ENCODE measurements around the gene KCNA4.
"Not testable (repeated sequence)": the region's sequence is repeated elsewhere in the genome, so short reads cannot be mapped to it uniquely, and the experiment has no call there.

The KCNA4 gene

DNA sequence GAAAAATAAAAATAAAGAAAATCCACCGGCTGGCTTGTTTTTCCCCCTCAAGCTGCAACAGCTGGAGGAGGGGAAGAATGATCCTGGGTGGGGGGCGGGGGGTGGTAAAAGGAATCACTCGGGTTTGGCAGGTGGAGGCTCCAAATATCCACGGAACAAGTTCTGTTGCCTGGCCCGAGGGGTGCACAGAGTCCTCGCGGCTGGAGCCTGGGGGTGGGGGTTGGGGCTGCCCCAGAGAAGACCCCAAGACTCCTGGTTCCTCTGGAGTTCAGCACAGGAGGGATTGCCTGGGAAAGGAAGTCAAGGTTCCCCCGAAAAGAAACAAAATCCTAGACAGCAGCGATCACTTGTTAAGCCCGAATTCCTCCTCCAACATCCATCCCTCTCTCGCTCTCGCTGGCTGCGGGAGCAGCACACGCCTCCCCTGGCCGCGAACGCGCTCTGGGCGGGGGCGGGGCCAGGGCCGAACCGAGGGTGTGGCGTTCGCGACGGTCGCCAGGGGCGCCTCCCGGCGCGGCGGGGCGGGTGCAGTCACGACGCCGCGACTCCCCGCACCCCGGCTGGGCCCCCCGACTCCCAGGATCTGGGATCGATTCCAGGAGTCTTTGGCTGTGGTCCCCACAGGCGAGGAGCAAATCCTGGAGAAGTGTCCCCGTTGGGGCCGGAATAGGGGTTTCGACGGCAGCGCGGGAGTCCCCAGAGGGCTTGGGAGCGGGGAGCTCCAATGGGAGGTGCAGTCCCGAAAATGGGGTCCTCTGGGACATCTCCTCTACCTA, at the start of gene KCNA4:
Gene KCNA4, minus strand, starts transcription at position 443 of the 776 bp plus-strand sequence. CDS start 4,352 bp downstream, outside the sequence.
- DNase-seq (ENCODE audit: low read depth): no peak

GRCh38 chr11:30062103-30062502, 45.3 kb upstream of the KCNA4 start:
- no peak for DNase-seq (ENCODE audit: low read depth)

DNA sequence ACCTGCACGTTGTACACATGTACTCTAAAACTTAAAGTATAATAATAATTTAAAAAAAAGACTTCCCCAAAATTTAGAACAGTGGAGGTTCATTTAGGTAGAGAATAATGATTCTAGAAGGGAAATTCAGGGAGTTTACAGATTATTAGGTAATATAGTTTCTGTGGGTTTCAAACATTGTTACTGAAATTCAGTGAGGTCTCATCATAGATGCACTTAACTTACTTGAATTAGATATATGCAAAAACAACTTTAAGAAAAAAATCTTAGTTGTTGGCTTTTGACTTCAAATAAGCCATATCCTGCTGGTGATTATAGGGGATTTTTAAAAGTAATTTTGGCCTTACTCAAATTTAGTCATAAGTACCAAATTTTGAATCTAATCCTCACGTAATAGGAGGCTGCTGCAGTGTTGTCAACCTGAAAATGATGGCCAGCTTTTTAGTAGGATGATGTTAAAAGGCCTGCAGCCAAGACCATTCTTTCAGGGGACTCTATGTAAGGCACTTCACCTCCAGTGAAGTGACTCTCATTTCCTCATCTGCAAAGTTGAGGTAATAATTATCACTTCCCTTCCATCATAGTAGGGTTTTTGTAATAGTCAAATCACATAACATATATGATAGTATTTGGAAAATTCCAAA, 42.5 kb upstream of the KCNA4 start:
- no peak for DNase-seq (ENCODE audit: low read depth)

DNA sequence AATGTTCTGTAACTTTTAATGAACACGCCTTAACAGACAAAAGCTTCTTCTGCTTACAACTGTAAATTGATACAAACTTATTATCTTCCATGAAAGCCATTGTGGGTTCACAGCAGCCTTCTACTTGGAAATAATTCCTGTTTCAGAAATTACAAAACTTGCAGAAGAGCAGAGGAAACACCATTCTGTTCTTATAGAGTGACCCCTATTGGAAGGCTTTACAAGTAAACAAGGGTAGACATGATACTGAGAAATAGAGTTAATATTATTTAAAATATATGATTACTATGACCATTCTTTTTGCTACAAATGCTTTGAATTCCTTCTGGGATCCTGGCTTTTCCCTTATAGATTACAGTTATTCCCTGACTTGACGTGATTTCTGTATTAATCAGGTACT, 32.4 kb upstream of the KCNA4 start:
- no peak for DNase-seq (ENCODE audit: low read depth)

DNA sequence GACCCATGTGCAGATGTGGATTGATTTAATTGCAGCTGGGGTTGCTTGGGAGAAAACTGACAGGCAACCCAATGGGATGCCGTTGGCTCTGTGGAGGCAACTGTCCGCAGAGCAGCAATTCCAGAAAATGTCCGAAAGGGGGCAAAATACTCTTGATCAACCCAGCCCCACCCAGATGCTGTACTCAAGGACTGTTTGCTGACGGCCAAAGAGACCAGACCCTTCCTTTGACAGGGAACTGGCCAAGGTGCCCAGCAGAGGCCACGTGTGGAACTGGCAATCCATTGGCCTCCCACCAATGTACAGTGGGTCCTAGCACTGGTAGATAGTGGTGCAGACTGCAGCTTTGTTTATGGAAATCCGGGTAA, 29.7 kb upstream of the KCNA4 start:
- no peak for DNase-seq (ENCODE audit: low read depth)

GRCh38 chr11:30045921-30046577, 29.2 kb upstream of the KCNA4 start:
- no peak for DNase-seq (ENCODE audit: low read depth)

DNA sequence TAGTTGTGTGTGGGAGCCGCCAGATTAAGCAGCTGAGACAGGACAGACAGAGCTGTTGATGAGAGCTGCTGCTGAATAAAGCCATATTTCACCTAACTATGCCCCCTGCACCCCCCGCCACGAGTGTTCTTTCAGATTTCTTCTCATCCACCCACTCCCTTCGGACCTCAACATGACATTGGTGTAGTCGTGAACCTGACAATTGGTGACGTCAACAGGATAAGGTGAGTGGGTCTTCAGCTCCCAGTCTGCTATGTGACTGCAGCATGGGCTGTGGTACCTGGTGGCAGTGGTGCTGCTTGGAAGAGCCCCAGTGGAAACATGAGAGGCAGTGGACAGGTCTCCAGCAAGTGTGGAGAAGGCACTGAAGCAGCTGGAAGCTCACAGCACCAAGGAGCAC, 28.3 kb upstream of the KCNA4 start:
- no peak for DNase-seq (ENCODE audit: low read depth)

DNA sequence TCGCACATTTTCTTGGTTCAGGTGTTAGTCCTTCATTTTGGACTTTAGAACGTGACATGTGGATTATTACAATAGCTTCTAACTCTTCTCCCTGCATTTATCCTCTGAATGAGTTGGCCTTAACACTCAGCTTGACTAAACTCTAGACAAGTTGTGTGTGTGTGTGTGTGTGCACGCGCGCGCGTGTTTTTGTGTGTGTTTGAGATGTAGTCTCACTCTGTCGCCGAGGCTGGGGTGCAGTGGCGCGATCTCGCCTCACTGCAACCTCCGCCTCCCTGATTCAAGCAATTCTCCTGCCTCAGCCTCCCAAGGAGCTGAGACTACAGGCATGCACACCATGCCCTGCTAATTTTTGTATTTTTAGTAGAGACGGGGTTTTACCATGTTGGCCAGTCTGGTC, 24.3 kb upstream of the KCNA4 start:
- DNase-seq (ENCODE audit: low read depth): no peak

- not testable (repeated sequence) for DNase-seq (ENCODE audit: low read depth)
Measured at GRCh38 chr11:30034746-30035145, 17.9 kb upstream of the KCNA4 start.

DNA sequence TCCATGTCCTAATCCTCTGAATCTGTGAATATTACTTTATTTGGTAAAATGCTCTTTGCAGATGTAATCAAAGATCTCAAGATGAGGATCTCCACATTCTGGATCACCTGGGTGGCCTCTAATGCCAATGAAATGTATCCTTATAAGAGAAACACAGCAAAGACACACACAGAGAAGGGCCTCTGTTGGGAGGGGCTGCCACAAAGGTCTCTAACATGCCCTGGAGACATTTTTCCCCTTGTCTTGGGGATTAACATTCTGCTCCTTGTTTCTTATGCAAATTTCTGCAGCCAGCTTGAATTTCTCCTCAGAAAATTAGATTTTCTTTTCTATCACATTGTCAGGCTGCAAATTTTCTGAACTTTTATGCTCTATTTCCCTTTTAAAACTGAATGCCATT, 17.3 kb upstream of the KCNA4 start:
- DNase-seq (ENCODE audit: low read depth): not testable (repeated sequence)

DNA sequence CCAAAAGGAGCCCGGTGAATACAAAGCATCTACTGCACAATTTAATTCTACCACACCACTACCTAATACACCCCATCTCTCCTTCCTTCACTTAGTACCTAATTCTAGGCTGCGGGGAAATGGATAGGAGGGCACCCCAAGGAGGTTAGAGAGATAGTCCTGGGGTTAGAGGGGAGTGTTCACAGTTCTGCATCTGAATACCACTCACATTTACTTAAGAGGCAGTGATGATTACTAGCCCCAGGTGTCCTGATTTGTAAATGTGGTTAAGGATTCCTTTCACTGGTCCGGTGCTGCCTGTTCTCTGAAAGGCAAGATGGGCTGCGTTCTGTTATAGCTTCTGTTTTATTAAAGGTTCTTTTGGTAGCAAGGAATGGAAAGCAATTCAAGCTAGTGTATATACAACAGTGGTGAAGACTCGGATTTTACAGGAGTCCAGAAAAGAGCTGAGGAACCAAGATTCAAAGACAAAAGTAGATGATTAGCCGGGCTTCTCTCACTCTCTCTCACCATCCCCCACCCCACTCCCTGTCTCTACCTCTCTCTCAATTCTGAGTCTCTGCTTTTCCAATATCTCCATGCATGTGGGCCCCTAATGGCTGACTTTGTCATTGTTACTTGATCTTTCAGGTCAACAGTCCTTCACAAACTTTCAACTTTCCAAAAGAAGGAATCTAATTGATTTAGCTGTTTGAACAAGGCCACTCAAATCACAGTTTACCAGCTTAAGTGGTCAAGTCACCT, 8.7 kb upstream of the KCNA4 start:
- no peak for DNase-seq (ENCODE audit: low read depth)

- DNase-seq (ENCODE audit: low read depth): no peak
Measured at GRCh38 chr11:30023074-30023473, 6.2 kb upstream of the KCNA4 start.

DNA sequence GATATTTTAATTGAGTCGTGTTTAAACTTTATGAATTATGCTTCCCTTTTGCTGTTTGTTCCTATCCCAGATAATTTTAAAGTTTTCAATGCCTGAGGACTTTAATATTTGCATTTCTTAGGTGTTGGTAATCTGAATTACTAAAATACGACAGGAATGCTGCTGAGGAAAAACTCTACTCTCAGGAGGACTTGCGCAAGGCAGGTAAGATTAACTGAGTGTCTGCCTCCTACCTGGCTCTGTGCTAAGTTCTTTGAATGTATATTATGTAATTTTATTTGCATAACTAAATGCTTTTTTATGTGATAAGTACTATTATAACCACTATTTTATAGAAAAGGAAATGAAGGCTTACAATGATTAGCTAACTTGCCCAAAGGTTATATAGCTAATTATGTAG, 2.7 kb upstream of the KCNA4 start:
- no peak for DNase-seq (ENCODE audit: low read depth)

DNA sequence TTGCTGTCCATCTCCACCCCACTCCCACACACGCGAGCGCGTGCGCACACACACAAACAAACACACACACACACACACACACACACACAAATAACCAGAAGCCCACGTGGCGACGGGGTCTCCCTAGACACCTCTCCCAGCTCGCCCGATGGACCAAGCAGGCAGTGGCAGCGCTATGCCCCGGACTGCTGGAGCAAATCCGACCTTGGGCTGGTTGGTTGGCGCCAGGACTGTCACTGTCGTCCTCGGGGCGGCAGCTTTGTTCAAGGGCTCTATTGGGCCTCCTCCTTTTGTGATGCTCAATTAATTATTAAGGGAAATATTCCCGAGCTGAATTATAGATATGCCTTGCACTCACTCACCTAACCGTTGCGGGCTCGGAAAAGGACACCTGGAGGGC, 1.7 kb upstream of the KCNA4 start:
- DNase-seq (ENCODE audit: low read depth): no peak

GRCh38 chr11:30017445-30017895, 640 bp upstream of the KCNA4 start:
- no peak for DNase-seq (ENCODE audit: low read depth)

- no peak for DNase-seq (ENCODE audit: low read depth)
Measured at GRCh38 chr11:30015725-30016412, 961 bp downstream of the KCNA4 start.

DNA sequence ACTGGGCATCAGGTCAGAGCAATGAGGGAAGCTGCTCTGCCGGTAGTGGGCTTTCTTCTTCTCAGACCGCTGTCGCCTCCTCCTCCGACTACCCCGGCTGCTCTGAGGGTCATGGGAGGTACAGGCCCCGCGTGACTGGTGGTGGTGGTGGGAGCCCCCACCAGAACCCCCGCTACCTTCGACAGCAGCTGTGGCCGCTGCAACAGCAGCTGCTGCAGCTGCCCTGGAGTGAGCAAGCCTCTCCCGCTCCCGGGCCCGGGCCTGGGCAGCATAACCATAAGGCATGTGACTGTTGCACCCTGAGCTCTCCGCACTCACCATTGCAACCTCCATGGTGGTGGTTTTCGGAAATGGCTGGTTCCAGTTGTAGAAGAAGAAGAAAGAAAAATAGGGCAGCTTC, 4.5 kb downstream of the KCNA4 start:
- DNase-seq (ENCODE audit: low read depth): no peak

GRCh38 chr11:30009060-30009459, 7.8 kb downstream of the KCNA4 start:
- DNase-seq (ENCODE audit: low read depth): no peak

- no peak for DNase-seq (ENCODE audit: low read depth)
Measured at GRCh38 chr11:30006876-30007275, 10.0 kb downstream of the KCNA4 start.

DNA sequence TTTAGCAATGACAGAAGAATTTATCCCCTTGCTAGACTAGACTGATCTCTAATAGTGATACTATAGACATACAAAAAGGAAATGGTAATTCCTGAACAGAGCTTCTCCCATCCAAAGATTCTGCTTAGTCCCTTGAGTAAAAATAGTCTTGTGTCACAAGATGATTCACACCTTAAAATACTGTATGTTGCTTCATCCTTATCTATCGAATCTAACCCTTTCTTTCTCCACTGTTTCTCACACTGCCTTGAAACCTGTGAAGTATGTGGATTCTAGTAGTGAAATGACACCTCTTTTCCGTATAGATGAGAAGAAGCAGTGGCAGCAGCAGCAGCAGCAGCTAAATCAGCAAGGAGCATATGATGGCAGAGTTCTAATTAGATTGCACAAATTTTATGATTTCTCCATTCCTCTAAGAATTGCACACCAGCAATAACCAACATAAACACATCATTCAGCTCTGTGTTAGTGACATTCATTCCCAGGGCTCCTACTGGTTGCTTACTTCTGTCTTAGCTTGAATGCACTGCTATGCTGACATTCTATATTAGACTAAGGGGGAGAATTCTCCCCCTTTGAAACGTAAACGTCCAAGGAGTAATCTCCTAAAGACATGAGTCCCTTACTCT, 14.6 kb downstream of the KCNA4 start:
- DNase-seq (ENCODE audit: low read depth): no peak

- no peak for DNase-seq (ENCODE audit: low read depth)
Measured at GRCh38 chr11:30000986-30001750, 15.7 kb downstream of the KCNA4 start.
